Muscle layer of duodenum (tissue), 2 donors: ENCODE data around the gene CTIF.

Source experiments
- H3K27ac ChIP-seq: one replicate; pipeline ENCODE4 v1.7.0; 2013; ENCODE audit warnings: mild to moderate bottlenecking, low read length
- H3K27me3 ChIP-seq: one replicate; pipeline ENCODE4 v1.7.0; 2013; ENCODE audit warnings: low read depth, mild to moderate bottlenecking, control low read depth, low read length
- H3K36me3 ChIP-seq, 2 donors: one replicate each; pipeline ENCODE4 v1.7.0; 2013; ENCODE audit warnings: low read length in 2 of 2, control low read depth in 1 of 2, mild to moderate bottlenecking in 1 of 2; ENCODE audit not compliant: insufficient read depth in 2 of 2, control insufficient read depth in 1 of 2
- H3K4me1 ChIP-seq, 2 donors: one replicate each; pipeline ENCODE4 v1.7.0; 2013; ENCODE audit warnings: low read length in 2 of 2, mild to moderate bottlenecking in 2 of 2, control low read depth in 1 of 2, moderate library complexity in 1 of 2; ENCODE audit not compliant: insufficient read depth in 2 of 2, control insufficient read depth in 1 of 2
- H3K4me3 ChIP-seq, 2 donors: one replicate each; pipeline ENCODE4 v1.7.0; 2013; ENCODE audit warnings: low read length in 2 of 2, low read depth in 1 of 2, mild to moderate bottlenecking in 1 of 2
- H3K9me3 ChIP-seq, 2 donors: one replicate each; pipeline ENCODE4 v1.7.0; 2013; ENCODE audit warnings: low read length in 2 of 2, control low read depth in 1 of 2, mild to moderate bottlenecking in 1 of 2; ENCODE audit not compliant: control insufficient read depth in 1 of 2
- donor health status: healthy.

CTIF gene

DNA sequence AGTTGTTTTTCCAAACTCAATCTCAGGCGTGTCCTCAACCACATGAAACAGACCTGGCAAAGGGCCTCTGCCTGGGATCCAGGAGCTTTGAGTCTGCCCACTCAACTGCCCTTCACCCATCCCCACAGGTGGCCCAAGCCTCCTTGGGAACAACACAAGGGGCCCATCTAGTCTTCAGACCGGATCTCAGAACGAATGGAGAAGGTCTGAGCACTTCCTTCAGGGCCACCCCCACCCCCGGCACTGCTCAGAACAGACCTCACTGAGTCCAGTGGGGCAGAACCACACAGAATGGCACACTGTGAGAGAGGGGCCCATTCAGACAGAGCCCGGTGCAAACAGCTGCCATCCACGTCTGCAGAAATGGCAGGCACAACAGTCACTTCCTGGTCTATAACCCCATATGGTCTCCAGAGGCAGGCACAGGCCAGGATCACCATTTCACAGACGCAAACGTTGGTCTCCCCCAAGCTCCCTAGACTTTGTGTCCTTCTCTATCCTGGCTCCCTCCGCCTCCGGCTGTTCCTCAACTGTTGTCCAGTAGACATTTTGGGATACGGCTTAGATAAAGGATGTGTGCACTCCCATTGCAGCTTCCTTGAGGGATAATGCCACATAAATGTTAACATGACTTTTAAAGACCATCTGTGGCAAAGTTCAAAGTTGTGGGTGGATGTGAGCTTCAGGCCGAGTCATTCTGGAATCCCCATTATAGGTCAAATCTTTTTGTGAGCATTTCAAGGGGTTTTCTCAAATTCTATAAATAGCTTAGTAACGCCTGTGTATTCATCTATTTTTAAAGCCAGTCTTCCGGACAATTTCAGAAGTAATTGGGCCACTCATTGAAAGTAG is 262.3 kb downstream of the CTIF start:
- Histone ChIP-seq H3K4me1 (peaks cover 0 to 6% of the 10 kb centered on the region in 2 donors), H3K36me3 (peaks cover 3 to 10% of the 10 kb centered on the region in 2 donors), H3K9me3 (no peaks in the 10 kb centered on the region), H3K4me3 (no peak overlapping the region), H3K27ac (peak overlapping the region; percentile 71), H3K27me3 (no peaks in the 10 kb centered on the region)

DNA sequence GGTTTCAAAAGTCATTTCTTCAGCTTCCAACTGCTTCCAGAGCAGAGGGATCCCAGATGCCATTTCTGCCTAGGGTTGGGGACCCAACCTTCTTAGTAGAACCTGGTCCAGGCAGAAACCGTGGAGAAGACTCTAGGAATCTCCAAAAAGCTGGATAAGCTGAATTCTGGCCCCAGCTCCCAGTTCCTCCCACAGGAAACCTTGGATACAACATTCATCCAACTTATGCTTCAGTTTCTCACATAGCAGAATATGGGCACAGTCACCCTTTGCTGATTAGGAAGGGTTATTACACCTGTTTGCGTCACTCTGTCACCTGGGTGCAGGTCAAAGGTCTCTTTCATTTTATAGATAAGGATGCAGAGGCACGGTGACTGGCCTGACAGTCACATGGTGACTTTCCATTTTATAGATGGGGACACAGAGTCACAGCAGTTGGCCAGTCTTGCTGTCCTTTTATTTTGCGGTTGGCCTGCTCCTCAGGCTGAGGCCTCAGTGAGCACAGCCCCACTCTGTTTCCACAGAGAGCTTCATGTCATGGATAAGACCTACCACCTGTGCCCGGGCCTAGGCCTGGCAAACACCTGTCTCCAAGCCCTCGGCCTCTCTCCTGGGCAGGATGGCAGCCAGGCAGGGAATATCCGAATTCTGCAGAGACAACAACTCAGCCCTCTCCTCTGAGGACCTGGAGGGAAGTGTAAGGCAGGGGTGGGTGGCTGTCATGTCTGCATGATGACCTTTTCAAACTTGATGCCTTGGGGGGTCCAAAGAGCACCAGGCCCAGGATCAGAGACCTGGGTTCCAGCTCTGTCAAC is 263.1 kb downstream of the CTIF start:
- peaks cover 0 to 6% of the 10 kb centered on the region in 2 donors for H3K4me1 ChIP-seq
- no peak overlapping the region for H3K4me3 ChIP-seq
- H3K9me3 ChIP-seq: no peaks in the 10 kb centered on the region
- H3K27ac ChIP-seq: peak overlapping the region; percentile 71
- H3K36me3 ChIP-seq: peaks cover 3 to 10% of the 10 kb centered on the region in 2 donors
- no peaks in the 10 kb centered on the region for H3K27me3 ChIP-seq

DNA sequence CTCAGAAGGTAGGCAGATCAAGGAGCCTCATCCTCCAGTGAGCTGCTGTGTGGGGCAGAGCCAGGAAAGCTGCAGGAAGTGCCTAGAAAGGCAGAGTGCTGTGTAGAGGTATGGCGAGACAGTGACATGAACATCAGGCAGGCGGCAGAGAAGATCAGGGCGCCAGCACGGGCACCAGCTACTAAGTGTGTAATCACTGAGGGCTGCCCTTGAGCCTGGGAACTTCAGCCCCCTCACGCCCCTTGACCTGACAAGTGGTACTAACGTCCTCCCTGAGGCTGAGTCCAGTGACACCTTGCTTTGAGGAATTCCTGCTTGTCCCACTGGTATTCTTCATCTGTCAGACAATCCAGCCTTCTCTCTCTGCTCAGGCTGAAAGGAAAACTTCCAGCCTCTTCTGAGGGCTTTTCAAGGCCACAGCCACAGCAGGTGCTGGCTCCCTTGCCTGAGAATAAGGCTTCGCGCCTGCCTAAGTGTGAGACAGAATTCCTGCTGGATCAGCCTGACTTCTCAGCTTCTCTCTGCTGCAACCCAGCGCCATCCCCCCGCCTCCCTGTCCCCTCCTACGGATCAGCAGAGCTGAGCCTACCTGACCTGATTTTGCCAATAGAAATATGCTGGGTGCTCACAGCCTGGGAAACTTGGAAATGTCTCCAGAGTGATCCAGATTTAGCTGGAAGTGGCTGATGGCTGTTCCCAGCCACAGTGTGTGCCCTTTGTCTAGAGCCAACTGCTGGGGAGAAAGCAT is 263.9 kb downstream of the CTIF start:
- H3K4me1 ChIP-seq: peaks cover 0 to 4% of the 10 kb centered on the region in 2 donors

DNA sequence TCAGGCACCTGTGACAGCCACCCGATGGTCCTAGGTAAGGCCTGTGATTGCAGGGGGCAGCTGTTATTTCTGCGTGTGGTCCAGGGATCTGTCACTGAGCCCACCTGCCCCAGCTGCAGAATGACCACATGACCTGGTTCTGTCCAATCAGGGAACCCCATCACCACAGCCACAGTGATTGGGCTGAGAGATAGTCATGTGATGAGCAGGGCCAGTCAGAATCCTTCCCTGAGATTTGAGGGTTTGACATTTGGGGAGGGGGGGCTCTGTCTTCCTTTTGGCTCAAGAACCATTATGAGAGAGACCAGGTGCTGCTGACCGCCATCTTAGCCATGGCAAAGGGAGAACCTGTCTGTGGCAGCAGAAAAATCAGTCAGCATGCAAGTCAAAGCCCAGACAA is 264.7 kb downstream of the CTIF start:
- Histone ChIP-seq H3K36me3 (peaks cover 3 to 10% of the 10 kb centered on the region in 2 donors), H3K27me3 (no peaks in the 10 kb centered on the region), H3K27ac (no peak overlapping the region), H3K9me3 (no peaks in the 10 kb centered on the region), H3K4me3 (no peak overlapping the region), H3K4me1 (no peaks in the 10 kb centered on the region)

More for the DNA sequence above, 263.9 kb downstream of the CTIF start:
- no peak overlapping the region for H3K27ac ChIP-seq
- peaks cover 3 to 10% of the 10 kb centered on the region in 2 donors for H3K36me3 ChIP-seq
- no peaks in the 10 kb centered on the region for H3K9me3 ChIP-seq
- no peaks in the 10 kb centered on the region for H3K27me3 ChIP-seq
- no peak overlapping the region for H3K4me3 ChIP-seq

DNA sequence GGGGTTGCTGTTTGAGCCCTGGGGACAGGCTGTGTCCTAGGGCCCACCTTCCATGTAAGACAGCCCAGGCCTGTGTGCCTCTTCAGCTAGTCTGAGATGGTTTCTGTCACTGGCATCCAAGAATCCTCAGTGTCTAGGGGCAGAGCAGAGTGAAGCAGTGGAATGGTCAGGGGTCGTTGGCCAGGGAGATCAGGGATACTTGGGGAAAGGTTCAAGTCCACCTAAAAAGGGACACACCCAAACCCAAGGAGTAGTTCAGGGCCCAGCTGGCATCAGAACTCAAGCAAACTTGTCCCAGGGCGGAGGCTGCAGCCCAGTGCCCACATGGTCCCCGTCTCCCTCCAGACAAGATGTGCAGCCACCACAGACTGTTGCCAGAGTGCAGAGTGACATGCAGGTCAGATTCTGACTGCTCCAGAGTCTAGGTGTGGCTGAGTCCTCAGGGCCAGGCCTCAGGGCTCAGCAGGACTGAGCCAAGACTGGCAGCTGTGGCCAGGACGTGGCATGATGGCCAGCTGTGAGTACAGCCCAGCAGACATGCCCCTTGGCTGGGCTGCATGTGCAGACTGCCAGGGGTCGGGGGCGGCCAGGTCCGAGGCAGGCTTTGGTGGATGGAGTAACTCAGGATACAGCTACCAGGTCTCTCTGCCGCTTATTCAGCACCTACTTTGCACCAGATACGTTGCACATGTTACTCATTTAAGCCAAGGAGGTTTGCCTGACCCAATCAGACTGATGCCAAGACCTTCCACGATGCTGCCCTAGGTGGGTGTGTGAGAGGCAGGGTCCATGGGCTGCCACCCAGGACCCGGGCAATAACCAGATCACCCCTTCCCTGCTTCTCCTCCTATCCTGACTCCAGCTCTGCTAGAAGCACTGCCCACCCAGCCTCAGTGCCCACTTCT is 265.4 kb downstream of the CTIF start:
- H3K27ac ChIP-seq: no peak overlapping the region
- H3K4me3 ChIP-seq: no peak overlapping the region
- H3K27me3 ChIP-seq: no peaks in the 10 kb centered on the region
- H3K4me1 ChIP-seq: no peaks in the 10 kb centered on the region
- H3K9me3 ChIP-seq: no peaks in the 10 kb centered on the region
- H3K36me3 ChIP-seq: peaks cover 3 to 10% of the 10 kb centered on the region in 2 donors

DNA sequence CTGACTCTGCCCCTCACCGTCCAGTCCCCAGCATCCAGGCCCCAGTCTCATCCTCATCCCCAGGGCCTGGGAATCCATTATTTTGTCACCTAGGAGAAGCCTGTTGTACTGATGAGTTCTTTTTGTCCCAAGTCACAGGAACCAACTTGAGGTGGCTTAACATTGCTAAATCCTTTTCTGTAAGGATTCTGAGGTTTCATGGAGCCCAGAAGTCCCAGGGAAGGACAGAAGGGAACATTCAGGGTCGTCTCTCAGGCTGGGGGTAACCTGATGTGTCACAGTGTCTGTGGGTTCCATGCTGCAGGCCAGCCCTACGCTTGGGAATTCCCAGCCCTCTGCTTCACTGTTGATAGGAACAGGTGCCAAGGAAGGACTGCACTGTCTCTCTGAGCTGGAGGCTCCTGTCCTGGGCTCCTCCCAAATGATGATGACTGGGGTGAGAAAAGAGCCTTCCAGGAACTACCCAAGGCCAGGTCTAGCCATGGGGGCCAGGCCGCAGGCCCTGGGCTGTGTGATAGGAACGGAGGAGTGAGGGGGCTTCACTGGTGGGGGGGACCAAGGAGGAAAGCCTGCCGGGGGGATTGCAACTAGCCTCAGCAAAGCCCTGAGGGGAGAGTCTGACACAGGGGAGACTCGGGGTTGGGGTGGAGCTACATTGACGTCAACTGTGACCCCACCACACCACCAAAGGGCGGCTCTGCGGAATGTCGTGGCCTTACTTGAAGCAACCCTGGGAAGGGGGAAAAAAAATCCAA is 266.2 kb downstream of the CTIF start:
- no peaks in the 10 kb centered on the region for H3K27me3 ChIP-seq
- no peak overlapping the region for H3K4me3 ChIP-seq
- no peaks in the 10 kb centered on the region for H3K9me3 ChIP-seq
- H3K36me3 ChIP-seq: peaks cover 3 to 7% of the 10 kb centered on the region in 2 donors
- H3K27ac ChIP-seq: no peak overlapping the region
- no peaks in the 10 kb centered on the region for H3K4me1 ChIP-seq

DNA sequence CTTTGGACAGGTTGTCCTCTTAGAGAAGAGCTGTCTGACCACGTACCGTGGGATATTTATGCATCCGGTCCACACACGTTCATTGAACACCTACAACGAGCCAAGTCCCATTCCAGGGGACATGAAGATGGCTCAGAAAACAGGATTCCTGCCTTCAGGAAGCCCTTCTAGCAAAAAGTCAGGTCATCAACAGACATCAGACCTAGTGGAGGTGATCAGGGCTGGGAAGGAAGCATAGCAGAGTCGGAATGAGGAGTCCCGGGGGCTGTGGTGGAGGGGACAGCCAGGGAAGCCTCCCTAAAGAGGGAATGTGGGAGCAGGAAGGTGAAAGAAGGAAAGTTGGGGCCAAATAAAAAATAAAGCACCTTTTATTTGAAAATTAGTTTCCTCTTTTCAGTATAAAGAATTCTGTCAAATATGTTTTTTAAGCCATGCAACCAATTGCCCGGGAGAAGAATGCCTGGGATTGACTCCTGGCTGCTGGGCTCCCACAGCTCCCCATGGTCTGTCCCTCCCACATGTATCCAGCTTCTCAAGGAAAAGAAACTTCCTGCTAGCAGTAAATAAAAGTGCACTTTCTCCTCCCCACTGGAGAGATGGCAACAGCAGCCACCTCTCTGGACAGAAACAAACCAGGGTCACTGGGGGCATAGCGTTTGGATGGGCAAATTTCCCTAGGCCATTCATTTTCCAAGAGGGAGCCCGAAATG is 267.1 kb downstream of the CTIF start:
- Histone ChIP-seq H3K4me3 (no peak overlapping the region), H3K36me3 (peaks cover 3 to 5% of the 10 kb centered on the region in 2 donors), H3K9me3 (no peaks in the 10 kb centered on the region), H3K27me3 (no peaks in the 10 kb centered on the region), H3K27ac (no peak overlapping the region), H3K4me1 (no peaks in the 10 kb centered on the region)

DNA sequence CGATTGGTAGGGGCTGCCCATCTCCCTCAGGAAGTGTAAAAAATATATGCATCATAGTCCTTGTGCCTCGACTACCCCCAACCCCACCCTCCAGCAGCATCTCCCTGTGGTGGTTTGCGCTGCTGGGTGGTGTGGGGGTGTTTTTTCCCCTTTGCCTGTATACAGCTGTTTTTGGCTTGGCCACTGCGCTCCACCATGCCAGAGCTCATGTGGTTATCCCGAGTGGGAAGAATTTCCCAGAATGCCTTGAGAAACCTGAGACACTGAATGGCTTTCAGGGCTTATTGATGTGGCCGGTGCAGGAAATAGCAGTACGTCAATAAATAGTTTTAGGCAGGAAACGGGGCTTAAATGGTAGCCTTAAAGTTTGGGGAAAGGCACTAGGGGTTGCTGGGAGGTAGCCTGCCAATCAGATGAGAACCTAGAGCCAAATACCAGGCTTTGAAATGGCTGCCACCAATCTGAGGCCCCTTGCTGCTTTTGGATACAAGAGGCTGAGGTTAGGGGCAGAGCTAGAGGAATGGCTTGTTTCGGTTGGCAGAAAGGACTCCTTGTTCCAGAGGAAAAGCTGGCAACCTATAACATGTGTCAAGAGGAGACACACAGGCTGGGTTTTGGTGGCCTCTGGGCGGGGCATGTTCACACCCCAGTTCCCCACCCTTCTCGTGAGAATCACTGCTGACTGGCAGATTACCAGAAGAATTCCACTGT is 267.9 kb downstream of the CTIF start:
- Histone ChIP-seq H3K4me1 (no peaks in the 10 kb centered on the region), H3K27me3 (no peaks in the 10 kb centered on the region), H3K4me3 (no peak overlapping the region), H3K9me3 (no peaks in the 10 kb centered on the region), H3K27ac (no peak overlapping the region), H3K36me3 (peaks cover 3 to 5% of the 10 kb centered on the region in 2 donors)

DNA sequence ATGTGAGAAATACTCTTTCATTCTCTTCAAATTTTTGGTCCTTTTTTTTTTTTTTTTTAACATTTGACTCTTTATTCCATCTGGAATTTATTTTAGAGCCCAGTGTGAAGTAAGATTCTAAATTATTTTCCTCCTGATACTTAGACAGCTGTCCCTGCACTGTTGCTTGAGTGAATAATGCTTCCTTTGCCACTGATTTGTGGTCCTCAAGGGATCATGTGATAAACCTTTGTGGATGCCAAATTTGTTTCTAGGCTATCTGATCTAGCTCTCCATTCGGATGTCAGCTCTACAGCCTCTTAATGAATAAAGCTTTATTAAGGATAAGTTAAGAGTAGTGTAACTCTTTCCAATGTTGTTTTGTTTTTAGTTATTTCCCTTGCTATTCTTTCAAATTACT is 269.6 kb downstream of the CTIF start:
- H3K4me3 ChIP-seq: no peak overlapping the region
- no peaks in the 10 kb centered on the region for H3K4me1 ChIP-seq
- peaks cover 2 to 3% of the 10 kb centered on the region in 2 donors for H3K36me3 ChIP-seq
- H3K27ac ChIP-seq: no peak overlapping the region
- no peaks in the 10 kb centered on the region for H3K9me3 ChIP-seq
- H3K27me3 ChIP-seq: no peaks in the 10 kb centered on the region
